Memory B cell (primary cell): Measurements from ENCODE around the gene CGB5.
A peak's percentile ranks its signal among the peaks of the same experiment; 100 is the strongest.
"Not testable (repeated sequence)": the region's sequence is repeated elsewhere in the genome, so short reads cannot be mapped to it uniquely, and the experiment has no call there.

Experiments
- ATAC-seq: fragments of 150-1000 bp; cut with Tn5 transposase; 2 replicates; pipeline ENCODE4 v1.10.0; 2021; ENCODE audit warnings: low read depth, mild to moderate bottlenecking, moderate library complexity
- DNase-seq, 2 donors: peaks; one replicate each; pipeline ENCODE4 v3.0.0; 2022; ENCODE audit warnings: low spot score in 2 of 2
- H3K27ac Mint-ChIP-seq: one replicate; pipeline ENCODE4 v1.8.0; 2022; ENCODE audit warnings: mild to moderate bottlenecking, moderate library complexity, mixed read lengths
- H3K27me3 Mint-ChIP-seq: one replicate; pipeline ENCODE4 v1.8.0; 2022; ENCODE audit warnings: mixed read lengths
- H3K36me3 Mint-ChIP-seq: one replicate; pipeline ENCODE4 v1.8.0; 2022; ENCODE audit warnings: mild to moderate bottlenecking, mixed read lengths
- H3K4me1 Mint-ChIP-seq: one replicate; pipeline ENCODE4 v1.8.0; 2022; ENCODE audit warnings: mixed read lengths
- H3K4me3 Mint-ChIP-seq: one replicate; pipeline ENCODE4 v1.8.0; 2022; ENCODE audit warnings: mild to moderate bottlenecking, moderate library complexity, mixed read lengths
- H3K9me3 Mint-ChIP-seq: one replicate; pipeline ENCODE4 v1.8.0; 2022; ENCODE audit warnings: mixed read lengths

Gene CGB5

DNA sequence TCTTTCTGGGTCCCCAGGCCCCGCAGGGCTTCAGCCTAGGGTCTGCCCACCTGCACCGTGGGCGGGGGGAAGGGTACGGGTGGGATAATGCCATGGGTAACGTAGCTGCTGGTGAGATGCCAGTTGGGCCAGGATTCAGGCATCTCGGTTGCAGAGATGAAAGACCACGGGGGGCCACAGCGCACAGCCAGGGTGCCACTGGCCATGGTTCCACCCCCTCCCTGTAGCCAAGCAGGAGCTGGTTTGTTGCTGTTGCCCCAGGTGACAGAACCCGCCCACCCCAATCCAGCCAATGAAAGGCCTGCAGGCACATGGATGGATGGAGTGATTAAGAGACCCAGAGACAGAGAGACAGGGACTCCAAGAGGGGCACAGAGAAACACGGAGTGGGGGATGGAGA is 14.9 kb downstream of the CGB5 start:
- Mint-ChIP-seq H3K27ac (no peak overlapping the region), H3K9me3 (peaks cover 2% of the 10 kb centered on the region), H3K4me3 (peak overlapping the region; percentile 79), H3K36me3 (peaks cover 2% of the 10 kb centered on the region), H3K27me3 (peaks cover 26% of the 10 kb centered on the region), H3K4me1 (peaks cover 16% of the 10 kb centered on the region)
- ATAC-seq (no peak), DNase-seq (peak in 1 of 2 donors; percentile 22)

DNA sequence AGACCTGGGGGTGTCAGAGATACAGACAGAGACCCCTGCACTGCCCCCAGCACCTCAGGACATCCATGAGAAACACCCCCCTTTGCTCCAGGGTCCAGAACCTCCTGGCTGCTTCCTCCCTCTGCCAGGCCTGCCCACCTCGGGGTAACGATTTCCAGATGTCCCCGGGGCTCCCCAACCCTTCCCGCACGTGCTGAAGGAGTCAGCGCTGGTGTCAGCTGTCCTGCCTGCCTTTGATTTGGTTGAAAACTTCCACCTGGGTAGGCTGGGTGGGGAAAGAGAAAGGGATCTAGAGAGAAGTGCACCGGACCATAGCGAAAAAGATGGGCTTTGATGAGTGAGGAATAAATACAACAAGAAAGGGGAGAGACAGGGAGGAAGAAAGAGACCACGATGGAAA is 15.4 kb downstream of the CGB5 start:
- Mint-ChIP-seq H3K9me3 (peaks cover 2% of the 10 kb centered on the region), H3K36me3 (peaks cover 2% of the 10 kb centered on the region), H3K4me3 (no peak overlapping the region), H3K4me1 (peaks cover 16% of the 10 kb centered on the region), H3K27ac (no peak overlapping the region), H3K27me3 (peaks cover 24% of the 10 kb centered on the region)
- ATAC-seq (no peak), DNase-seq (no peak)

DNA sequence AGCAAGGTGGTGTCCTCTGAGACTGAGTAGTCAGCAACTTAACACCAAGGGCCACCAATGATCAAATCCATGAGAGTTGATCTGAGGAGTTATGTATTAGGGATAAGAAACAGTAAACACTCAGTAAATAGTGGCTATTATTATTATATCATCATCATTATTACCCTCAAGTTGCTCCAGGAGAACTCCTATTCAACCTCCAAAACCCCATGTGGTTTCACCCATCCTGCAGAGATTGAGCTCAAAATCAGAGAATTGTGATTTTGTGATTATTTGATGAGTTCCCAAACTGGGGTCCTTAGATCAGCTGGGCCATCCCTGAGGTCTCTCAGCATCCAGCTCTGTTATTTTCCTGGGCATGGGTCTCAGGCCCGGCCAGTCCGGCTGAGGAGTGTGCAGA is 17.4 kb downstream of the CGB5 start:
- Mint-ChIP-seq H3K27me3 (peaks cover 24% of the 10 kb centered on the region), H3K27ac (no peak overlapping the region), H3K9me3 (peaks cover 2% of the 10 kb centered on the region), H3K4me3 (no peak overlapping the region), H3K36me3 (peaks cover 2% of the 10 kb centered on the region), H3K4me1 (peaks cover 20% of the 10 kb centered on the region)
- DNase-seq (no peak), ATAC-seq (no peak)

DNA sequence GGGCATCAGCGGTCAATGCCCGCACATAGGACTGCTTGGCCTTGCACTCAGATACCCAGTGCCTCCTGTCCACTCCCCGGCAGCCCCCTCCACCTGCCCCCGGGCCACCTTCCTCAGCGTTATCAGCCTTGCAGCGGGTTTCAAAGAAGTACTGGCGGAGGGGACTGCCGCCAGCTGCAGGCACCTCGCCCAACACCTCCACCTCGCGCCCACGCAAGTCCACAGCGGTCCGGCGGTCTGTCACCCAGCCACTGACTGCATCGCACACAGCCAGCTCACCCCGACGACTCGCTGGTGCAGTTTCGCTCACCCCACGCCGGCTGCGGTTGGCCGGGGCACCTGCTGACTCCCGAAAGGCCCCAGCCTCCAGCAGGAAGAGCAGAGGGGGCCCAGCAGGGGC is 17.8 kb downstream of the CGB5 start:
- Mint-ChIP-seq H3K4me3 (no peak overlapping the region), H3K36me3 (peaks cover 2% of the 10 kb centered on the region)
- no peak for ATAC-seq

DNA sequence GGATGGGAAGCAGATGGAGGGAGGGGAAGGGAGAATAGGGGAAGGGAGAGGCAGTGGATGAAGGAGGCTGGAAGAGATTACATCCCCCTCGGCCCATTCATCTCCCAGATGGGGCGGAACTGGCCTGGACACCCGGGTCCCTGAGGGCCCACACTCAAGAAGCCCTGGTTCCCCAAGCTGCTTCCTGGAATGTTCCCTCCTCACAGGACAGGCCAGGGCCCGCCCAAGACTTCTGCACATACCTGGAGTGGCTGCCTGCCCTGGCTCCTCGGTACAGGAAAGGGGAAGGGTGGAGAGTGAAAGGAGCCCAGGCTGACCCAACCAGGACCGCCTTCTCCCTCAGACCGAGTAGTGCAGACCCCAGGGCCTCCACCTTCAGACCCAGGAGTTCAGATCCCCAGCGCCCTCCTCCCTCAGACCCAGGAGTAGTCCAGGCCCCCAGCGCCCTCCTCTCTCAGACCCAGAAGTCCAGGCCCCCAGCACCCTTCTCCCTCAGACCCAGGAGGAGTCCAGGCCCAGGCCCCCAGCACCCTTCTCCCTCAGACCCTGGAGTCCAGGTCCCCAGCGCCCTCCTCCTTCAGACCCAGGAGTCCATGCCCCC is 20.5 kb downstream of the CGB5 start:
- DNase-seq, result no peak
- Mint-ChIP-seq H3K4me3 (no peak overlapping the region), H3K27ac (no peak overlapping the region), H3K36me3 (peaks cover 2% of the 10 kb centered on the region), H3K9me3 (peaks cover 2% of the 10 kb centered on the region), H3K4me1 (peaks cover 4% of the 10 kb centered on the region), H3K27me3 (peaks cover 32% of the 10 kb centered on the region)
- ATAC-seq, result no peak

More for the DNA sequence above, 17.8 kb downstream of the CGB5 start:
- H3K9me3 Mint-ChIP-seq, result peaks cover 2% of the 10 kb centered on the region
- DNase-seq, result no peak
- no peak overlapping the region for H3K27ac Mint-ChIP-seq
- peaks cover 26% of the 10 kb centered on the region for H3K27me3 Mint-ChIP-seq
- peaks cover 17% of the 10 kb centered on the region for H3K4me1 Mint-ChIP-seq

DNA sequence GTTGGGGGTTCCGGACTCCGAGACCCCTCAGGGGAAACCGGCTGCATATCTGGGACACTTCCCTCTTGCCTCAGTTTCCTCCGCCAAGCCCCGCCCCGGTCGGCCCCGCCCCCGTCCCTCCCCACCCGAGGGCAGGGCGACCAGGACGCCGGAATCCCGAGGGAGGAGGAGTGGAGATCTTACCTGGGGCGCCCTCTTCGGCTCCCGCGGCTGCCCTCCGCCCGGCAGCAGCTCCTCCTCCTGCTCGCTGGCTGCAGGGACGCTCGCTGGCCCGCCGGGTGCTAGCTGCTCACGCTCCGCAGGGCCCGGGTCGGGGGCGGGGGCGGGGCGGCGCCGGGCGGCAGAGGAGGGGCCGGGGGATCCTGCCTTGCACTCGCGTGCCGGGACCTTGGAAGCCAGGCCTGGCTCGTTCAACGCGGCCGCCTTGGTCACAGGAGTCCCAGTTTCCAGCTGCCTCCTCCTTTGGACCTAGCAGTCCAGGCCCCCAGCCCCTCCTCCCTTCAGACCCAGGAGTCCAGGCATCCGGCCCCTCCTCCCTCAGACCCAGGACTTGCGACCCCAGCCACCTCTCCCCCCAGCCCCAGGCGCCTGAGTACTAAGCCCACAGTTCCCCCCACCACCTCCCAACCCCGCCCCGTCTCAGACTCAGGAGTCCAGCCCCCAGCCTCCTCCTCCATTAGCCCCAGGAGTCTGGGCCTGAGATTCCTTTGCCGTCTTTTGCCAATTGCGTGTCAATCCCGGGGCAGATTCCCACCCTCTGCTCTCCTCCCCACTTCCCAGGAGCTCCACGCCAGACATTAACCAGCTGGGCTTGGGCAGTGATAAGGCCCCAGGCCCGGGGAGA is 21.3 kb downstream of the CGB5 start, which contains the start of gene NTF4:
NTF4 (minus strand) TSS at position 51 of the 844 bp plus-strand sequence. CDS start 2,821 bp downstream, outside the sequence.
- no peak within 1 kb of the TSS for H3K4me3 Mint-ChIP-seq
- H3K36me3 Mint-ChIP-seq, result peaks cover 5% of the 10 kb centered on the region
- no peak within 1 kb of the TSS for H3K27ac Mint-ChIP-seq
- no peak for ATAC-seq
- peaks cover 2% of the 10 kb centered on the region for H3K9me3 Mint-ChIP-seq
- H3K4me1 Mint-ChIP-seq, result peaks cover 4% of the 10 kb centered on the region
- H3K27me3 Mint-ChIP-seq, result peaks cover 35% of the 10 kb centered on the region
- no peak for DNase-seq

DNA sequence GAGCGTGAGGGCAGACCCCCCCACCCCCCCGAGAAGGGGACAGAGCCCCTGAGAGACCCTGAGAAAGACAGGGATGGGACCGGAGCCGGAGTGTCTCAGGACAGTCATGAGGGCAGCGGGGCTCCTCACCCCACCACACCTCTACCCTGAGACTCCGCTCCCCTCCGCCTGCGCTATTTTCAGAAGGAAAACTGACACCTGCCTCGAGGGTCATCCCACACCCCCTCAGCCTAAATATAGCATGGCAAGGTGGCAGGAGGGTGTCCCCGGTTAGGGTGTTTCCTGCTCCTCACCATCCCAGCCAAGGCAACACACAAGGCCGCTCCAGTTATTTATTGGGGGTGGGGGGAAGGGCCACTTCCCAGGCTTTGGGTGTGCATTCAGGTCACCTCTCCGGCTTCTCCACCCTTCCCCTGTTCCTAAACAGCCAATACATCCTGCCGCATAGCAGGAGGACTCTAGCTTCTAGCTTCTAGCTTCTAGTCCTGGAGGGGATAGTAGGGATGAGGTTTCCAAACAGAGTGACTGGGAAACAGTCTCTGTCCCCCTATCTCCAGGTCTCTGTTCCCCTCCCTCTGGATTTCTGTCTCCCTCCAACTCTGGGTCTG is 22.4 kb downstream of the CGB5 start:
- Mint-ChIP-seq H3K27ac (no peak overlapping the region), H3K36me3 (peaks cover 7% of the 10 kb centered on the region), H3K4me3 (no peak overlapping the region), H3K4me1 (peaks cover 4% of the 10 kb centered on the region), H3K27me3 (peaks cover 38% of the 10 kb centered on the region), H3K9me3 (no peaks in the 10 kb centered on the region)
- ATAC-seq (no peak), DNase-seq (no peak)

DNA sequence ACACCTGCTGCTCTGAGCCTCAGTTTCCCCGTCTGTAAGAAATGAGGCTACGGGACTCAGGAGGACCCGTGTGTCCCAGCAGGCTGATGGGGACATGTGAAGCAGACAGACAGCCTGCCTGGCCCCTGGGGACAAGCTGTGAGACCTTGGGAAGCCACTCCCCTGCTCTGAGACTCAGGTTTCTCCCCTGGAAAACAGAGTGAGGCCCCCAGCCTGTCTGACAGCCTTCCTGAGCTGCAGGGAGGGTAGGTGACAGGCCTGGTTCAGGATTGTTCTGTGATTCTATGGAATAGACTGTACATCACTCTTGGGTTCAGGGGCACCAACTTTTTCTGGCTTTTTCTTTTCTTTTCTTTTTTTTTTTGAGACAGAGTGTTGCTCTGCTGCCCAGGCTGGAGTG is 23.9 kb downstream of the CGB5 start:
- DNase-seq, result no peak
- Mint-ChIP-seq H3K4me3 (no peak overlapping the region), H3K27ac (no peak overlapping the region), H3K27me3 (peaks cover 34% of the 10 kb centered on the region), H3K36me3 (peaks cover 7% of the 10 kb centered on the region), H3K4me1 (peaks cover 4% of the 10 kb centered on the region), H3K9me3 (no peaks in the 10 kb centered on the region)
- no peak for ATAC-seq

DNA sequence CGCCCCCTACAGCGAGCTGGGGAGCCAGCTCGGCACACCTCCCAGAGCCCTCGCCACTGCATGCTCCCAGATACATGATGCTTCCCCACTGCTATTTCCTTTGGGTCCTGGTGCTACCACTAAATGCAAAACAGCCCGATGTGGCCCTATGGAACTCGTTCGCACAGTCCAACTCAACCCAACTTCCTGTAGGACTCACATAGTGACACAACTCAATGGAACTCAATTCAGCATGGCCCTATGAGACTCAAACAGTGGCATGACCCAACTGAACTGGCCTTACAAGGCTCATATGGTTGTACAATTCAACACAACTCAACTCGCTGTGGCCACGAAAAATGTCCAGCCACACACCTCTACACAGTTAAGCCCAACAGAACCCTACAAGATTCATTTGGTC is 25.4 kb downstream of the CGB5 start:
- peaks cover 10% of the 10 kb centered on the region for H3K4me1 Mint-ChIP-seq
- H3K36me3 Mint-ChIP-seq, result peaks cover 8% of the 10 kb centered on the region
- H3K27ac Mint-ChIP-seq, result no peak overlapping the region
- ATAC-seq (no peak), DNase-seq (no peak)
- H3K4me3 Mint-ChIP-seq, result no peak overlapping the region
- peaks cover 41% of the 10 kb centered on the region for H3K27me3 Mint-ChIP-seq
- H3K9me3 Mint-ChIP-seq, result peaks cover 1% of the 10 kb centered on the region

DNA sequence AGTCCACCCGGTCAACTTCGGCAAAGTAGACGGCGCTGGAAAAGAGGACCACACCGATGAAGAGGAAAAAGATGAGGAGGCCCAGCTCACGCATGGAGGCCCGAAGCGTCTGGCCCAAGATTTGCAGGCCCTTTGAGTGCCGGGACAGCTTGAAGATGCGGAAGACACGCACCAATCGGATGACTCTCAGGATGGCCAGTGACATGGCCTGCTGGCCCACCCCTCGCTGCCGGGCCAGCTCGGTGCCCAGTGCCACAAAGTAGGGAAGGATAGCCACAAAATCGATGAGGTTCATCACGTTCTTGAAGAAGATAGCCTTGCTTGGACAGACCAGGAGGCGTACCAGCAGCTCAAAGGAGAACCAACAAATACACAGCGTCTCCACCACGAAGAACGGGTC is 26.8 kb downstream of the CGB5 start:
- DNase-seq, result no peak
- Mint-ChIP-seq H3K9me3 (peaks cover 1% of the 10 kb centered on the region), H3K4me3 (no peak overlapping the region), H3K27ac (no peak overlapping the region), H3K36me3 (peaks cover 8% of the 10 kb centered on the region), H3K27me3 (peaks cover 45% of the 10 kb centered on the region), H3K4me1 (peaks cover 8% of the 10 kb centered on the region)
- ATAC-seq, result no peak

DNA sequence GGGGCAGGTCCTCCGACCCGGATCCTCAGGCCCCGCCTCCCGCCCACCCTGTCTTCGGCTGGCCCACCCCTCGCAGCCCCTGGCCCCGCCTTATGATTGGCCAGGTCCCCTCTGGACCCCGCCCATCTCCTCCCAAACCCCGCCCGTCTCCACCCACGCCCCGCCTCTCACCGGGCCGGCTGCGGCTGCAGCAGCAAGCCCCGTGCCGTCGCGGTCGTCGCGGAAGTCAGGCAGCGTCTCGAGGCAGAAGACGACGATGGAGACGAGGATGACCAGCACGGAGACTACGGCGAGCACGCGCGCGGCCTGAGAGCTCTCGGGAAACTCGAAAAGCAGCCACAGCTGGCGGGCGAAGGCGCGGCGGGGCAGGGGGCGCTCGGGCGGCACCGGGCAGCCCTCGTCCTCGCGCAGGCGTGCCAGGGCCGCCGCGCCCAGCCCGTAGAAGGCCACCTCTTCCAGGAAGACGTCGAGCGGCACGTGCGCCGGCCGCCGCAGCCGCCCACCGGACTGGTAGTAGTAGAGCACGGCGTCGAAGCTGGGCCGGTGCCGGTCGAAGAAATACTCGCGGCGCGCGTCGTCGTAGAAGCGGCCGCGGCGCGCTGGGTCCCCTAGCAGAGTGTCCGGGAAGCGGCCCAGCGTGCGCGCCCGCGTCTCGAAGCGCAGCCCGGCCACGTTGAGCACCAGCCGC is 28.4 kb downstream of the CGB5 start:
- Mint-ChIP-seq H3K4me3 (no peak overlapping the region), H3K27me3 (peaks cover 41% of the 10 kb centered on the region), H3K27ac (no peak overlapping the region), H3K4me1 (peaks cover 5% of the 10 kb centered on the region), H3K36me3 (peaks cover 8% of the 10 kb centered on the region), H3K9me3 (peaks cover 1% of the 10 kb centered on the region)
- DNase-seq (no peak), ATAC-seq (no peak)

DNA sequence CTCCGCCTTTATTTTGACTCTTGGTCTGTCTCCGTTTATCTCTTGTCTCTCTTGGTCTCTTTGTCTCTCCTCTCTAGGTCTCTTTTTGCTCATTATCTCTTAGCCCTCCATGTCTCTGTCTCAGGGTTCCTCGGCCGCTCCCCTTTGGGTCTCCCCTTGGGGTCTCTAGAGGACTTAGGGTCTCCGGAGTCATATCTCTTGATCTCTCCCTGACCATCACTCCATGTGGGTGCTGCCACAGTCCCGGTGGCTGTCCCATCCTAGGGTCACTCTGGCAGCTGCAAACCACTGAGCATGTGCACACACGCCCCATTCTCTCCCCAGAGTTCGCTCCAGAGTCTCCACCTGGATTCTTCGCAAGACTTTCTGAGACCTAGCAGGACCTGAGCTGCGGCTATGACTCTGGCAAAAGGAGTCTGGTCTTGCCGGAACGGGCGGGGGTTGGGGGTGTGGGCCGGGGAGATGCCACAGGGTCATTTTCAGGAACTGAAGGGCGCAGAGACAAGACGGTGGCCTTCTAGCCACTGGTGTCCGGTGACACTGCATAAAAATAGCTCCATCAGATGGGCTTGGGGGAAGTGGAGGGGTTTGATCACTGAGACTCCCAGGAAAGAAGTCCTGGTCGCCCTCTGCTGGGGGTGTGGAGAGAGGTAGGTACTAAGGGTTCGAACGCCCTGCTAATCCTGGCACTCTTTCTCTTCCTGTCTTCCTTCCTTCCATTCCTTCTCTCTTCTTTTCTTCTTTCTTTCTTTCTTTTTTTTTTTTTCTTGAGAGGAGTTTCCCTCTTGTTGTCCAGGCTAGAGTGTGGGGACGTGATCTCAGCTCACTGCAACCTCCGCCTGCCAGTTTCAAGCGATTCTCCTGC is 30.1 kb downstream of the CGB5 start:
- H3K9me3 Mint-ChIP-seq, result peaks cover 1% of the 10 kb centered on the region
- no peak for DNase-seq
- no peak for ATAC-seq
- peaks cover 5% of the 10 kb centered on the region for H3K4me1 Mint-ChIP-seq
- peaks cover 34% of the 10 kb centered on the region for H3K27me3 Mint-ChIP-seq
- no peak overlapping the region for H3K27ac Mint-ChIP-seq
- H3K4me3 Mint-ChIP-seq, result no peak overlapping the region
- H3K36me3 Mint-ChIP-seq, result peaks cover 8% of the 10 kb centered on the region

DNA sequence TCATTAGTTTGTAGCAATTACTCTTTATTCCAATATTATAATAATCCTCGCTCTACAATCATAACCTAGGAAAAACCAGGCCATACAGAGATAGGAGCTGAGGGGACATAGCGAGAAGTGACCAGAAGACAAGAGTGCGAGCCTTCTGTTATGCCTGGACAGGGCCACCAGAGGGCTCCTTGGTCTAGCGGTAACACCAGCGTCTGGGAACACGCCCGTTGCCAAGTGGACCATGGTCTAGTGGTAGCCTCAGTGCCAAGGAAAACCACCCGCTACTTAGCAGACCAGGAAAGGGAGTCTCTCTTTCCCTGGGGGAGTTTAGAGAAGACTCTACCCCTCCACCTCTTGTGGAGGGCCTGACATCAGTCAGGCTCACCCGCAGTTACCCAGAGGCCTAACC is 31.2 kb downstream of the CGB5 start:
- not testable (repeated sequence) for H3K9me3 Mint-ChIP-seq, H3K4me3 Mint-ChIP-seq, DNase-seq, H3K4me1 Mint-ChIP-seq, H3K27ac Mint-ChIP-seq, ATAC-seq, H3K36me3 Mint-ChIP-seq
- H3K27me3 Mint-ChIP-seq, result peaks cover 25% of the 10 kb centered on the region
